ENCODE measurements around the gene TCF7L1. TPM values are rescaled to one million over a fixed set of nuclear protein-coding genes. Genes with fewer than 3 reads are reported as not detected.

Gene TCF7L1
- total RNA-seq, 1 experiment from 2014 or later = 2.8 TPM

GRCh38 chr2:85091838-85092237, 41.4 kb upstream of the TCF7L1 start:
- intact Hi-C loops (cut with micrococcal nuclease; ENCODE audit: unreplicated experiment) = no loop called here
- no peak for TF ChIP-seq EZH2 (IDR thresholded peaks at IDR 0.05; ENCODE audit: low read depth)
- TF ChIP-seq, protein P1, sequence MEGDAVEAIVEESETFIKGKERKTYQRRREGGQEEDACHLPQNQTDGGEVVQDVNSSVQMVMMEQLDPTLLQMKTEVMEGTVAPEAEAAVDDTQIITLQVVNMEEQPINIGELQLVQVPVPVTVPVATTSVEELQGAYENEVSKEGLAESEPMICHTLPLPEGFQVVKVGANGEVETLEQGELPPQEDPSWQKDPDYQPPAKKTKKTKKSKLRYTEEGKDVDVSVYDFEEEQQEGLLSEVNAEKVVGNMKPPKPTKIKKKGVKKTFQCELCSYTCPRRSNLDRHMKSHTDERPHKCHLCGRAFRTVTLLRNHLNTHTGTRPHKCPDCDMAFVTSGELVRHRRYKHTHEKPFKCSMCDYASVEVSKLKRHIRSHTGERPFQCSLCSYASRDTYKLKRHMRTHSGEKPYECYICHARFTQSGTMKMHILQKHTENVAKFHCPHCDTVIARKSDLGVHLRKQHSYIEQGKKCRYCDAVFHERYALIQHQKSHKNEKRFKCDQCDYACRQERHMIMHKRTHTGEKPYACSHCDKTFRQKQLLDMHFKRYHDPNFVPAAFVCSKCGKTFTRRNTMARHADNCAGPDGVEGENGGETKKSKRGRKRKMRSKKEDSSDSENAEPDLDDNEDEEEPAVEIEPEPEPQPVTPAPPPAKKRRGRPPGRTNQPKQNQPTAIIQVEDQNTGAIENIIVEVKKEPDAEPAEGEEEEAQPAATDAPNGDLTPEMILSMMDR (conservative IDR thresholded peaks at IDR 0.05) = no peak
- ChIA-PET POLR2A (ENCODE audit: unreplicated experiment) (no interaction called here), CTCF (no interaction called here)
- Histone ChIP-seq H3K4me3 (no peak overlapping the region), H3K9me3 (ENCODE audit: insufficient read depth, low read depth) (no peaks in the 10 kb centered on the region), H3K27me3 (ENCODE audit: insufficient read depth, low read depth) (no peaks in the 10 kb centered on the region), H3K27ac (no peak overlapping the region), H3K9me2 (ENCODE audit: insufficient read depth) (no peaks in the 10 kb centered on the region), H3K36me3 (ENCODE audit: low read depth) (no peaks in the 10 kb centered on the region), H4K20me1 (ENCODE audit: insufficient read depth) (no peaks in the 10 kb centered on the region), H3K4me1 (replicated peaks; ENCODE audit: insufficient read depth) (peaks cover 24% of the 10 kb centered on the region), H3F3A (ENCODE audit: insufficient read depth, low read depth) (peaks cover 8% of the 10 kb centered on the region; the same call in 1 of the 2 replicates), H3K79me2 (ENCODE audit: low read depth) (no peaks in the 10 kb centered on the region), H2AFZ (no peak overlapping the region), H3K4me2 (peak overlapping the region; percentile 25)
- no TSS peak for BruUV-seq (replicated peaks)
- DNase-seq = peak; percentile 33 to 92

GRCh38 chr2:85095094-85095493, 38.1 kb upstream of the TCF7L1 start:
- peak in 1 of 2 experiments; percentile 41 for DNase-seq
- no peak overlapping the region for H3K4me3 ChIP-seq
- H3K4me2 ChIP-seq = no peak overlapping the region
- peaks cover 24% of the 10 kb centered on the region for H3K4me1 ChIP-seq (replicated peaks; ENCODE audit: insufficient read depth)
- no peaks in the 10 kb centered on the region for H3K36me3 ChIP-seq (ENCODE audit: low read depth)
- H2AFZ ChIP-seq = no peak overlapping the region
- H3F3A ChIP-seq (ENCODE audit: insufficient read depth, low read depth) = peaks cover 10% of the 10 kb centered on the region; the same call in 1 of the 2 replicates
- no peaks in the 10 kb centered on the region for H3K9me2 ChIP-seq (ENCODE audit: insufficient read depth)
- ChIA-PET POLR2A (ENCODE audit: unreplicated experiment) (no interaction called here), CTCF (interaction anchor here (0.6 kb wide), 1 partner anchor 48 kb away, joined by 5 read pairs; no protein-coding TSS in a partner anchor)
- TF ChIP-seq, protein P1 (conservative IDR thresholded peaks at IDR 0.05) = no peak
- TF ChIP-seq EZH2 (IDR thresholded peaks at IDR 0.05; ENCODE audit: low read depth) = no peak
- BruUV-seq (replicated peaks) = no TSS peak
- no peak overlapping the region for H3K27ac ChIP-seq
- H3K9me3 ChIP-seq (ENCODE audit: insufficient read depth, low read depth) = no peaks in the 10 kb centered on the region
- H4K20me1 ChIP-seq (ENCODE audit: insufficient read depth) = no peaks in the 10 kb centered on the region
- no peaks in the 10 kb centered on the region for H3K27me3 ChIP-seq (ENCODE audit: insufficient read depth, low read depth)
- no peaks in the 10 kb centered on the region for H3K79me2 ChIP-seq (ENCODE audit: low read depth)
- intact Hi-C loops (cut with micrococcal nuclease; ENCODE audit: unreplicated experiment) = no loop called here

GRCh38 chr2:85096616-85097015, 36.6 kb upstream of the TCF7L1 start:
- TF ChIP-seq EZH2 (IDR thresholded peaks at IDR 0.05; ENCODE audit: low read depth) = no peak
- peak in 1 of 2 experiments; percentile 69 for DNase-seq
- peaks cover 18% of the 10 kb centered on the region for H3K4me1 ChIP-seq (replicated peaks; ENCODE audit: insufficient read depth)
- H3K79me2 ChIP-seq (ENCODE audit: low read depth) = no peaks in the 10 kb centered on the region
- H4K20me1 ChIP-seq (ENCODE audit: insufficient read depth) = no peaks in the 10 kb centered on the region
- no peak overlapping the region for H2AFZ ChIP-seq
- peaks cover 10% of the 10 kb centered on the region; the same call in 1 of the 2 replicates for H3F3A ChIP-seq (ENCODE audit: insufficient read depth, low read depth)
- ChIA-PET CTCF (no interaction called here), POLR2A (ENCODE audit: unreplicated experiment) (interaction anchor here (0.6 kb wide), 1 partner anchor 150 kb away, joined by 14 read pairs; no protein-coding TSS in a partner anchor)
- H3K9me3 ChIP-seq (ENCODE audit: insufficient read depth, low read depth) = no peaks in the 10 kb centered on the region
- BruUV-seq (replicated peaks) = no TSS peak
- H3K4me2 ChIP-seq = no peak overlapping the region
- H3K27ac ChIP-seq = no peak overlapping the region
- no peaks in the 10 kb centered on the region for H3K36me3 ChIP-seq (ENCODE audit: low read depth)
- no peaks in the 10 kb centered on the region for H3K9me2 ChIP-seq (ENCODE audit: insufficient read depth)
- no peaks in the 10 kb centered on the region for H3K27me3 ChIP-seq (ENCODE audit: insufficient read depth, low read depth)
- intact Hi-C loops (cut with micrococcal nuclease; ENCODE audit: unreplicated experiment) = no loop called here
- no peak overlapping the region for H3K4me3 ChIP-seq

DNA sequence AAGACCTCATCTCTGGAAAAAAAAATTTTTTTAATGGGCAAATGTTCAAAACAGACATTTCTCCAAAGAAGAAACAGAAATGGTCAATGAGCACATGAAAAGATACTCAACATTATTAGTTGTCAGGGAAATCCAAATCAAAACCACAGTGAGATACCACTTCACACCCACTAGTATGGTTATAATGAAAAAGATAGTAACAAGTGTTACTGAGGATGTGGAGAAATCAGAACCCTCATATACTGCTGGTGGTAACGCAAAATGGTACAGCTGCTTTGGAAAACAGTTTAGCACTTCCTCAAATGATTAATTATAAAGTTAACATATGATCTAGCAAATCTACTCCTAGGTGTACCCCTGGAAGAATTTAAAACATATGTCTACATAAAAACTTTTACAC, 29.0 kb upstream of the TCF7L1 start:
- no TSS peak for BruUV-seq (replicated peaks)
- Histone ChIP-seq H3K9me3 (ENCODE audit: insufficient read depth, low read depth) (0 out of 2 replicates have a peak, but pooled peaks cover 3% of the 10 kb centered on the region), H4K20me1 (ENCODE audit: insufficient read depth) (no peaks in the 10 kb centered on the region), H3K27ac (no peak overlapping the region), H3K9me2 (ENCODE audit: insufficient read depth) (no peaks in the 10 kb centered on the region), H2AFZ (no peak overlapping the region), H3K4me1 (replicated peaks; ENCODE audit: insufficient read depth) (no peaks in the 10 kb centered on the region; the same call in 1 of the 2 replicates), H3F3A (ENCODE audit: insufficient read depth, low read depth) (no peaks in the 10 kb centered on the region; the same call in 1 of the 2 replicates), H3K4me3 (no peak overlapping the region), H3K4me2 (no peak overlapping the region), H3K36me3 (ENCODE audit: low read depth) (no peaks in the 10 kb centered on the region), H3K79me2 (ENCODE audit: low read depth) (no peaks in the 10 kb centered on the region), H3K27me3 (ENCODE audit: insufficient read depth, low read depth) (no peaks in the 10 kb centered on the region)
- CTCF ChIA-PET = no interaction called here
- intact Hi-C loops (cut with micrococcal nuclease; ENCODE audit: unreplicated experiment) = no loop called here
- no peak for DNase-seq
- POLR2A ChIA-PET (ENCODE audit: unreplicated experiment) = no interaction called here
- TF ChIP-seq EZH2 (IDR thresholded peaks at IDR 0.05; ENCODE audit: low read depth) = no peak
- TF ChIP-seq, protein P1 (conservative IDR thresholded peaks at IDR 0.05) = no peak
